RWPE1 (cell line): Measurements from ENCODE around the gene TPM3.

Experiments
- CTCF ChIA-PET: fragments of 350-600 bp; sonication (Branson Sonifier 250); formaldehyde crosslinking; extraction: SDS; loops from one replicate; lab custom pipeline; 2021; lab: Yijun Ruan, JAX
- POLR2A ChIA-PET: fragments of 400-600 bp; formaldehyde crosslinking; extraction: SDS; loops from one replicate; lab custom pipeline; 2020; ENCODE audit warnings: antibody characterized with exemption; ENCODE audit not compliant: low non-redundant PET; lab: Yijun Ruan, JAX
- DNase-seq: peaks from one replicate; pipeline ENCODE4 v3.0.0; 2012; ENCODE audit warnings: low spot score
- H3K27ac ChIP-seq: fragments of 450-650 bp; 2 replicates; pipeline ENCODE4 v1.5.1; 2017
- CTCF ChIP-seq: fragments of 450-650 bp; conservative IDR thresholded peaks from 2 replicates; pipeline ENCODE4 v1.5.1; 2017; ENCODE audit warnings: low read depth, mild to moderate bottlenecking

TPM3 gene

GRCh38 chr1:154190550-154190949, 1.4 kb downstream of the TPM3 start:
- DNase-seq, result no peak
- CTCF ChIA-PET, result interaction anchor here (0.6 kb wide), 1 partner anchor 267 kb away, joined by 3 read pairs; no protein-coding TSS in a partner anchor

DNA sequence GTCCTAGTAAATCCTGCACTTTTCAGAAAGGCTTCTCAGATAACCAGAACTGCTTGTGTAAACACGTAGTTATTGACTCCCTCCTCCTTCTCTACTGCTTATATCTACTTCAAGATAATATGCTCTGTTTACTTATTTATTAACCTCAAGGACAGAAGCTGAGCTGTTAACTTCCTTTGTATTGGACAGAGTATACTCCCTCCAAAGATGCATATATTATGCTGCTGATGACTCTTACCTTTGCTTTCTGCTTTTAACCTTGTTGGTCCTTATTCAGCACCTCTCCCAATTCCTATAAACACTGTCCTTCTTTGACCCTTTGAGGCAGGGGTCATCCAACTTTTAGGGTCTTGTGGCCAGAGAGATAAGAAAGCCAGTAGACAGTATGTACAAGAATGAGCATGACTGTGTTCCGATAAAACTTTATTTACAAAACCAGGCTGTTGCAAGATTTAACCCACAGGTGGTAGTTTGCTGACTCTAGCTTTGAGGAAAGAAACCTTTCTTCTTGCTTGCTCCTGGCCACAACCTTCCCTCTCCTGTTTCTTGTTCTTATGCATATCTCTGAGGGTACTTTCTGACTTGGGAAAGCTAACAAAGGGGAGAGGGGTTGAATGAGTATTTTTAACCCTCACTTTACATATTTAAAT, 4.9 kb downstream of the TPM3 start:
- ChIA-PET CTCF (interaction anchor here (0.5 to 0.6 kb wide), 2 partner anchors 149 to 177 kb away, joined by 4 read pairs; no protein-coding TSS in a partner anchor), POLR2A (no interaction called here)
- TF ChIP-seq CTCF, result no peak
- no peak overlapping the region for H3K27ac ChIP-seq
- no peak for DNase-seq

More at GRCh38 chr1:154190550-154190949, 1.4 kb downstream of the TPM3 start:
- no peak overlapping the region for H3K27ac ChIP-seq
- POLR2A ChIA-PET, result no interaction called here
- no peak for TF ChIP-seq CTCF

GRCh38 chr1:154186177-154186576, 5.7 kb downstream of the TPM3 start:
- ChIA-PET CTCF (no interaction called here), POLR2A (no interaction called here)
- no peak overlapping the region for H3K27ac ChIP-seq
- no peak for DNase-seq
- peak; percentile 57 for TF ChIP-seq CTCF

DNA sequence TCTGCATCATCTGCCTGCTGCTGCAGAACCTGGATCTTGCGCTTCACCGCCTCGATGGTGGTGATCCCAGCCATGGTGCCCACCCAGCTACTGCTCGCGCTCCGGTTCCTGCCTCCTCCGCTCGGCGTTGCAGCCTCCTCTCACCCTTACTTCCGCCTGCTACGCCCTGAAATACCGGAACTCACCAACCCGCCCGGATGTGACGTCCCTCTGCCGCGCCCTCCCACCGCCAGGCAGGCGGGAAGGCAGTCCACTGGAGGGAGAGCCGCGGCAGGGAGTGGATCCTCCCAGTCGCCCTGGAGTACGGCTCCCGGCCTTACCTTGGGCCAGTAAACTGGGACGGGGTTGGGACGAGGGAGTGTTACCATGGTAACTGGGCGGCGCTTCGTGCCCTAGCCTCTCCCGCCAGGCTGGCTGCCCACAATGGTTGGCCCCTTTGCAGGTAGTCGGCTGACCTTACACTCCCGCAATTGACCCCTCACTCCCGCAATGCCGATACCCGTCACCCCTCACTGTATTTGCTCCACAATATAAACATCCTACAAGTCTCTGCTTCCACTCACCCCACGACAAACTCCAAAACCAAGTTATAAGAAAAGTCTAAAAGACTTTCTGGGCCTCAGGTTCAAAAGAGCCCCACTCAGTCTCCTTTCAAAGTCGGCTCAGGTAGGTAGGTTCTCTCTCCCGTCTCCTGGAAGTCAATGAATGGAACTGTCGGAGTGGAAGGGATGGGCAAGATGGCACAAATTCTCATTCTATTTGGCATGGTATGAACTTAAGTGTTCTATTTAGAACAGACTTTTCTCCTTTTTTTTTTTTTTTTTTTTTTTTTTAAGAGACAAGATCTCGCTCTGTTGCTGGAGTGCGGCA, 8.6 kb downstream of the TPM3 start:
- H3K27ac ChIP-seq, result peak overlapping the region; percentile 97
- peak; percentile 99 for DNase-seq
- no peak for TF ChIP-seq CTCF
- ChIA-PET CTCF (interaction anchor here (0.6 to 0.7 kb wide), 2 partner anchors 88 to 209 kb away, joined by 3 read pairs; no protein-coding TSS in a partner anchor), POLR2A (no interaction called here)

DNA sequence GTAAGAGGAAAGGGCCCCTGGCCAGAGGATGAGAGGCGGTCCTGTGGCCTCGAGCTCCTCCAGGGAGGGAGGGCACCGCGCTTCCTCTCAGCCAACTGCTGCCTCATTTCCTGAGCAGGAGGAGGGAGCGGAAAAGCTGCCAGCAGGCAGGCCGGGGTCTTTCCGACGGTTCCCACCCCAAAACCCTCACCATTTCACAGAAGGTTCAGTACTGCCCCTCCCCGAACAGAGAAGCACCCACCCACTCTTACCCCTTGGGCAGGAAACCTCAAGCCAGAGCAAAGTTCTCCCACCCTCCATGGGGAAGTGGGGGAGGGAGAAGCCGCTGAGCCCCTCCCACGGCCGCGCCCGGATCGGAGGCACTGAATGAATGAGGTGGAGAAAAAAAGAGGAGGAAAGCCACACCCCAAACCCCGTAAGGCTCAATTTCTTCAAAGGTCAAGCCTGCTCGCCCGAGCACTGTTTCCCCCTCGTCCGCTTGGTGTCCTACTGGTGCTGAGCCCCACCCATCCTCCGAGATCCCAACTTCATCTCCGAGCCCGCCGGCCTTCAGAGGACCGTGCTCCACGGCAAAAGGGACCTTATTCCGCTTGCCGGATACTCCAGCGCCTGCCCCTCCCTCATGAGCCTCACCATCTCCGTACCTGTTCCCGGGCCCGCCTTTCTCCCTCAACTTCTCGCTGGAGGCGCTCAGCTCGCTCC, 9.4 kb downstream of the TPM3 start:
- H3K27ac ChIP-seq, result peak overlapping the region; percentile 97
- ChIA-PET POLR2A (interaction anchor here (1.1 kb wide), 1 partner anchor 12 kb away, joined by 4 read pairs; no protein-coding TSS in a partner anchor), CTCF (no interaction called here)
- peak; percentile 72 for DNase-seq
- no peak for TF ChIP-seq CTCF

GRCh38 chr1:154181944-154182343, 10.0 kb downstream of the TPM3 start:
- POLR2A ChIA-PET, result interaction anchor here (1.1 kb wide), 1 partner anchor 12 kb away, joined by 4 read pairs; no protein-coding TSS in a partner anchor
- no peak for TF ChIP-seq CTCF
- CTCF ChIA-PET, result no interaction called here
- DNase-seq, result no peak
- H3K27ac ChIP-seq, result peak overlapping the region; percentile 97
